ENCODE measurements around the gene CPNE4. TPM values are rescaled to one million over a fixed set of nuclear protein-coding genes. Genes with fewer than 3 reads are reported as not detected.

CPNE4 gene
- total RNA-seq, 2 experiments from 2014 or later: not detected

GRCh38 chr3:132037581-132037980 is 2.8 kb upstream of the CPNE4 start:
- peaks cover 5% of the 10 kb centered on the region for H3K4me1 Mint-ChIP-seq
- DNase-seq: no peak
- ChIA-PET CTCF (interaction anchor here (1.3 kb wide), 1 partner anchor 10 kb away, joined by 3 read pairs; no protein-coding TSS in a partner anchor), POLR2A (no interaction called here)
- peaks cover 35% of the 10 kb centered on the region for H3K27me3 Mint-ChIP-seq
- no peaks in the 10 kb centered on the region for H3K9me3 Mint-ChIP-seq
- no peak overlapping the region for H3K4me3 Mint-ChIP-seq
- H3K36me3 Mint-ChIP-seq (ENCODE audit: low read depth): peaks cover 2% of the 10 kb centered on the region
- no peak overlapping the region for H3K27ac Mint-ChIP-seq

- Mint-ChIP-seq H3K4me1 (peaks cover 5% of the 10 kb centered on the region), H3K9me3 (no peaks in the 10 kb centered on the region), H3K36me3 (ENCODE audit: low read depth) (peaks cover 2% of the 10 kb centered on the region), H3K27me3 (peaks cover 35% of the 10 kb centered on the region), H3K4me3 (no peak overlapping the region), H3K27ac (no peak overlapping the region)
- ChIA-PET CTCF (interaction anchor here (1.3 kb wide), 1 partner anchor 11 kb away, joined by 3 read pairs; no protein-coding TSS in a partner anchor), POLR2A (no interaction called here)
- no peak for DNase-seq
These were observed 2.2 kb upstream of the CPNE4 start for GRCh38 chr3:132037056-132037455.

GRCh38 chr3:132034097-132034485 is 723 bp downstream of the CPNE4 start:
- peaks cover 5% of the 10 kb centered on the region for H3K4me1 Mint-ChIP-seq
- H3K4me3 Mint-ChIP-seq: no peak overlapping the region
- peaks cover 45% of the 10 kb centered on the region for H3K27me3 Mint-ChIP-seq

GRCh38 chr3:132033471-132033870 is 1.3 kb downstream of the CPNE4 start:
- Mint-ChIP-seq H3K27me3 (peaks cover 43% of the 10 kb centered on the region), H3K36me3 (ENCODE audit: low read depth) (peaks cover 2% of the 10 kb centered on the region), H3K9me3 (no peaks in the 10 kb centered on the region), H3K4me1 (peaks cover 5% of the 10 kb centered on the region), H3K4me3 (no peak overlapping the region), H3K27ac (no peak overlapping the region)
- ChIA-PET CTCF (no interaction called here), POLR2A (no interaction called here)
- no peak for DNase-seq

More at GRCh38 chr3:132034097-132034485, 723 bp downstream of the CPNE4 start:
- H3K36me3 Mint-ChIP-seq (ENCODE audit: low read depth): peaks cover 2% of the 10 kb centered on the region
- no peaks in the 10 kb centered on the region for H3K9me3 Mint-ChIP-seq
- no peak for DNase-seq
- H3K27ac Mint-ChIP-seq: no peak overlapping the region
- CTCF ChIA-PET: no interaction called here
- POLR2A ChIA-PET: no interaction called here

- ChIA-PET POLR2A (no interaction called here), CTCF (interaction anchor here (1.6 kb wide), 1 partner anchor 239 kb away, joined by 3 read pairs; no protein-coding TSS in a partner anchor)
- H3K9me3 Mint-ChIP-seq: no peaks in the 10 kb centered on the region
- H3K27me3 Mint-ChIP-seq: peaks cover 42% of the 10 kb centered on the region
- H3K4me1 Mint-ChIP-seq: peaks cover 5% of the 10 kb centered on the region
- no peak overlapping the region for H3K4me3 Mint-ChIP-seq
- peaks cover 2% of the 10 kb centered on the region for H3K36me3 Mint-ChIP-seq (ENCODE audit: low read depth)
- H3K27ac Mint-ChIP-seq: no peak overlapping the region
- DNase-seq: no peak
These were observed 1.9 kb downstream of the CPNE4 start for GRCh38 chr3:132032959-132033358.

GRCh38 chr3:132029182-132029902 is 5.5 kb downstream of the CPNE4 start:
- Mint-ChIP-seq H3K27me3 (peaks cover 28% of the 10 kb centered on the region), H3K27ac (no peak overlapping the region), H3K4me3 (no peak overlapping the region), H3K9me3 (no peaks in the 10 kb centered on the region), H3K36me3 (ENCODE audit: low read depth) (peaks cover 2% of the 10 kb centered on the region), H3K4me1 (peaks cover 1% of the 10 kb centered on the region)
- ChIA-PET CTCF (interaction anchor here (0.6 to 1.8 kb wide), 11 partner anchors 10 to 999 kb away, joined by 3 to 6 read pairs (median 3); no protein-coding TSS in a partner anchor), POLR2A (no interaction called here)
- peak; percentile 66 for DNase-seq

- no peaks in the 10 kb centered on the region for H3K36me3 Mint-ChIP-seq (ENCODE audit: low read depth)
- ChIA-PET POLR2A (no interaction called here), CTCF (no interaction called here)
- no peaks in the 10 kb centered on the region for H3K4me1 Mint-ChIP-seq
- H3K27me3 Mint-ChIP-seq: no peaks in the 10 kb centered on the region
- no peaks in the 10 kb centered on the region for H3K9me3 Mint-ChIP-seq
- no peak overlapping the region for H3K4me3 Mint-ChIP-seq
- no peak overlapping the region for H3K27ac Mint-ChIP-seq
- DNase-seq: no peak
These were observed 11.9 kb downstream of the CPNE4 start for GRCh38 chr3:132022914-132023313.

- no peaks in the 10 kb centered on the region for H3K9me3 Mint-ChIP-seq
- H3K4me1 Mint-ChIP-seq: no peaks in the 10 kb centered on the region
- no peaks in the 10 kb centered on the region for H3K36me3 Mint-ChIP-seq (ENCODE audit: low read depth)
- no peaks in the 10 kb centered on the region for H3K27me3 Mint-ChIP-seq
- no peak for DNase-seq
- no peak overlapping the region for H3K4me3 Mint-ChIP-seq
- ChIA-PET CTCF (interaction anchor here (2.2 kb wide), 1 partner anchor 15 kb away, joined by 8 read pairs; the partner anchor contains the start of gene CPNE4), POLR2A (no interaction called here)
- H3K27ac Mint-ChIP-seq: no peak overlapping the region
These were observed 14.8 kb downstream of the CPNE4 start for GRCh38 chr3:132020058-132020457.

GRCh38 chr3:132017137-132017536 is 17.7 kb downstream of the CPNE4 start:
- Mint-ChIP-seq H3K27me3 (no peaks in the 10 kb centered on the region), H3K4me3 (no peak overlapping the region), H3K36me3 (ENCODE audit: low read depth) (no peaks in the 10 kb centered on the region), H3K27ac (no peak overlapping the region), H3K4me1 (no peaks in the 10 kb centered on the region), H3K9me3 (no peaks in the 10 kb centered on the region)
- ChIA-PET CTCF (no interaction called here), POLR2A (no interaction called here)
- no peak for DNase-seq

- H3K4me1 Mint-ChIP-seq: no peaks in the 10 kb centered on the region
- ChIA-PET POLR2A (no interaction called here), CTCF (interaction anchor here (1.1 kb wide), 1 partner anchor 9 kb away, joined by 3 read pairs; no protein-coding TSS in a partner anchor)
- H3K27me3 Mint-ChIP-seq: no peaks in the 10 kb centered on the region
- no peaks in the 10 kb centered on the region for H3K36me3 Mint-ChIP-seq (ENCODE audit: low read depth)
- no peak for DNase-seq
- H3K27ac Mint-ChIP-seq: no peak overlapping the region
- H3K9me3 Mint-ChIP-seq: no peaks in the 10 kb centered on the region
- no peak overlapping the region for H3K4me3 Mint-ChIP-seq
These were observed 18.5 kb downstream of the CPNE4 start for GRCh38 chr3:132016061-132017041.

GRCh38 chr3:132014105-132014504 is 20.7 kb downstream of the CPNE4 start:
- no peaks in the 10 kb centered on the region for H3K9me3 Mint-ChIP-seq
- DNase-seq: no peak
- no peaks in the 10 kb centered on the region for H3K4me1 Mint-ChIP-seq
- no peak overlapping the region for H3K4me3 Mint-ChIP-seq
- ChIA-PET POLR2A (no interaction called here), CTCF (no interaction called here)
- H3K27me3 Mint-ChIP-seq: no peaks in the 10 kb centered on the region
- H3K27ac Mint-ChIP-seq: no peak overlapping the region
- no peaks in the 10 kb centered on the region for H3K36me3 Mint-ChIP-seq (ENCODE audit: low read depth)

GRCh38 chr3:132009241-132009640 is 25.6 kb downstream of the CPNE4 start:
- H3K27ac Mint-ChIP-seq: no peak overlapping the region

GRCh38 chr3:132008837-132009236 is 26.0 kb downstream of the CPNE4 start:
- no peaks in the 10 kb centered on the region for H3K4me1 Mint-ChIP-seq
- no peak for DNase-seq
- ChIA-PET POLR2A (no interaction called here), CTCF (no interaction called here)
- no peaks in the 10 kb centered on the region for H3K9me3 Mint-ChIP-seq
- H3K4me3 Mint-ChIP-seq: no peak overlapping the region
- H3K27me3 Mint-ChIP-seq: no peaks in the 10 kb centered on the region
- no peaks in the 10 kb centered on the region for H3K36me3 Mint-ChIP-seq (ENCODE audit: low read depth)
- no peak overlapping the region for H3K27ac Mint-ChIP-seq

More at GRCh38 chr3:132009241-132009640, 25.6 kb downstream of the CPNE4 start:
- H3K4me1 Mint-ChIP-seq: no peaks in the 10 kb centered on the region
- POLR2A ChIA-PET: no interaction called here
- H3K27me3 Mint-ChIP-seq: no peaks in the 10 kb centered on the region
- no peaks in the 10 kb centered on the region for H3K9me3 Mint-ChIP-seq
- DNase-seq: no peak
- no peak overlapping the region for H3K4me3 Mint-ChIP-seq
- H3K36me3 Mint-ChIP-seq (ENCODE audit: low read depth): no peaks in the 10 kb centered on the region
- CTCF ChIA-PET: no interaction called here
